HEK293 (cell line): ENCODE results near the gene NUP62.

Source experiments
- CTCF ChIA-PET: fragments of 350-600 bp; formaldehyde crosslinking; extraction: SDS; loops from one replicate; lab custom pipeline; 2021; ENCODE audit warnings: antibody characterized with exemption; lab: Yijun Ruan, JAX
- POLR2A ChIA-PET: fragments of 300-600 bp; formaldehyde crosslinking; extraction: SDS; loops from one replicate; lab custom pipeline; 2020; ENCODE audit warnings: antibody characterized with exemption, inconsistent platforms; lab: Yijun Ruan, JAX
- H3K27ac ChIP-seq: fragments of 200-500 bp; sonication (Bioruptor generic); 2 replicates; pipeline ENCODE4 v1.5.1; 2014; ENCODE audit warnings: low read depth, low read length, control low read depth, inconsistent platforms; ENCODE audit errors: extremely low read depth
- H3K36me3 ChIP-seq, 2 experiments: fragments of 200-500 bp in 1 of 2; sonication (Bioruptor generic) in 1 of 2; 1 replicate in 1 of 2; 2 replicates in 1 of 2; pipeline ENCODE4 v1.5.1; 2014 to 2017; ENCODE audit warnings: inconsistent platforms in 2 of 2, low read length in 2 of 2; ENCODE audit not compliant: control insufficient read depth in 2 of 2, insufficient read depth in 1 of 2
- H3K4me1 ChIP-seq: fragments of 200-500 bp; sonication (Bioruptor generic); 2 replicates; pipeline ENCODE4 v1.5.1; 2014; ENCODE audit warnings: mild to moderate bottlenecking, low read length, inconsistent platforms; ENCODE audit not compliant: control insufficient read depth, insufficient read depth
- H3K4me3 ChIP-seq: 2 replicates; pipeline ENCODE4 v1.5.1; 2011; ENCODE audit warnings: low read depth, mild to moderate bottlenecking, control low read depth, low read length, moderate library complexity
- H3K9me3 ChIP-seq: fragments of 200-500 bp; sonication (Bioruptor generic); 2 replicates; pipeline ENCODE4 v1.5.1; 2014; ENCODE audit warnings: low read depth, low read length, inconsistent platforms; ENCODE audit not compliant: control insufficient read depth, insufficient read depth
- KLF16 ChIP-seq: fragments of 450-650 bp; formaldehyde crosslinking; IDR thresholded peaks from 2 replicates; pipeline ENCODE4 v1.5.1; 2017; ENCODE audit warnings: missing biosample characterization, missing genetic modification characterization
- KLF7 ChIP-seq: fragments of 450-650 bp; formaldehyde crosslinking; IDR thresholded peaks from 2 replicates; pipeline ENCODE4 v1.5.1; 2016; ENCODE audit warnings: missing biosample characterization, missing genetic modification characterization, borderline replicate concordance
- PBX3 ChIP-seq: sonication (generic); formaldehyde crosslinking; IDR thresholded peaks from 2 replicates; pipeline ENCODE4 v1.8.1; 2022; ENCODE audit warnings: mild to moderate bottlenecking, moderate library complexity, missing genetic modification reagents
- SALL2 ChIP-seq: fragments of 450-650 bp; formaldehyde crosslinking; IDR thresholded peaks from 2 replicates; pipeline ENCODE4 v1.5.0; 2017; ENCODE audit warnings: missing biosample characterization, mild to moderate bottlenecking, missing genetic modification characterization, borderline replicate concordance
- SCRT2 ChIP-seq: fragments of 450-650 bp; formaldehyde crosslinking; IDR thresholded peaks from 2 replicates; pipeline ENCODE4 v1.5.1; 2016; ENCODE audit warnings: missing biosample characterization, missing genetic modification characterization
- SETDB1 ChIP-seq: IDR thresholded peaks from one replicate; pipeline ENCODE4 v1.6.1; 2017; ENCODE audit warnings: mild to moderate bottlenecking, low read length, moderate library complexity, mixed read lengths; ENCODE audit not compliant: insufficient read length
- SP7 ChIP-seq: fragments of 450-650 bp; formaldehyde crosslinking; IDR thresholded peaks from 2 replicates; pipeline ENCODE4 v1.5.1; 2016; ENCODE audit warnings: missing biosample characterization, missing genetic modification characterization
- WT1 ChIP-seq: fragments of 450-650 bp; formaldehyde crosslinking; IDR thresholded peaks from 2 replicates; pipeline ENCODE4 v1.5.1; 2016; ENCODE audit warnings: missing biosample characterization, missing genetic modification characterization
- ZBTB26 ChIP-seq: fragments of 450-650 bp; formaldehyde crosslinking; optimal IDR thresholded peaks from 2 replicates; pipeline ENCODE3; 2016; ENCODE audit warnings: missing biosample characterization, mild to moderate bottlenecking, missing genetic modification characterization
- ZBTB48 ChIP-seq: fragments of 450-650 bp; formaldehyde crosslinking; IDR thresholded peaks from 2 replicates; pipeline ENCODE4 v1.5.1; 2016; ENCODE audit warnings: missing biosample characterization, missing genetic modification characterization
- ZIC2 ChIP-seq: fragments of 450-650 bp; formaldehyde crosslinking; IDR thresholded peaks from 2 replicates; pipeline ENCODE4 v1.5.1; 2016; ENCODE audit warnings: missing biosample characterization, missing genetic modification characterization
- ZNF10 ChIP-seq: fragments of 450-650 bp; formaldehyde crosslinking; IDR thresholded peaks from 2 replicates; pipeline ENCODE4 v1.5.1; 2017; ENCODE audit warnings: missing biosample characterization, missing genetic modification characterization
- ZNF221 ChIP-seq: fragments of 450-650 bp; formaldehyde crosslinking; IDR thresholded peaks from 2 replicates; pipeline ENCODE4 v1.5.1; 2017; ENCODE audit warnings: missing biosample characterization, missing genetic modification characterization, borderline replicate concordance
- ZNF37A ChIP-seq: fragments of 450-650 bp; IDR thresholded peaks from 2 replicates; pipeline ENCODE4 v1.5.1; 2018; ENCODE audit warnings: missing biosample characterization, missing genetic modification characterization
- ZNF48 ChIP-seq: fragments of 450-650 bp; formaldehyde crosslinking; IDR thresholded peaks from 2 replicates; pipeline ENCODE4 v1.5.1; 2016; ENCODE audit warnings: missing biosample characterization, missing genetic modification characterization
- ZNF530 ChIP-seq: fragments of 450-650 bp; formaldehyde crosslinking; IDR thresholded peaks from 2 replicates; pipeline ENCODE4 v1.5.1; 2016; ENCODE audit warnings: low read depth, missing biosample characterization, missing genetic modification characterization
- ZNF623 ChIP-seq: fragments of 450-650 bp; formaldehyde crosslinking; IDR thresholded peaks from 2 replicates; pipeline ENCODE4 v1.5.1; 2016; ENCODE audit warnings: missing biosample characterization, missing genetic modification characterization
- ZSCAN16 ChIP-seq: fragments of 450-650 bp; formaldehyde crosslinking; IDR thresholded peaks from 2 replicates; pipeline ENCODE4 v1.5.1; 2016; ENCODE audit warnings: missing biosample characterization, missing genetic modification characterization
- TF ChIP-seq, protein P1 (sequence below): fragments of 450-650 bp; formaldehyde crosslinking; IDR thresholded peaks from 2 replicates; pipeline ENCODE4; 2016; ENCODE audit warnings: missing biosample characterization, missing genetic modification characterization
- TF ChIP-seq, protein P2 (sequence below): fragments of 450-650 bp; formaldehyde crosslinking; IDR thresholded peaks from 2 replicates; pipeline ENCODE4 v1.5.1; 2016; ENCODE audit warnings: missing biosample characterization, missing genetic modification characterization
- TF ChIP-seq, protein P3 (sequence below): fragments of 450-650 bp; formaldehyde crosslinking; IDR thresholded peaks from 2 replicates; pipeline ENCODE4 v1.5.1; 2016; ENCODE audit warnings: missing biosample characterization, missing genetic modification characterization

Gene NUP62

DNA sequence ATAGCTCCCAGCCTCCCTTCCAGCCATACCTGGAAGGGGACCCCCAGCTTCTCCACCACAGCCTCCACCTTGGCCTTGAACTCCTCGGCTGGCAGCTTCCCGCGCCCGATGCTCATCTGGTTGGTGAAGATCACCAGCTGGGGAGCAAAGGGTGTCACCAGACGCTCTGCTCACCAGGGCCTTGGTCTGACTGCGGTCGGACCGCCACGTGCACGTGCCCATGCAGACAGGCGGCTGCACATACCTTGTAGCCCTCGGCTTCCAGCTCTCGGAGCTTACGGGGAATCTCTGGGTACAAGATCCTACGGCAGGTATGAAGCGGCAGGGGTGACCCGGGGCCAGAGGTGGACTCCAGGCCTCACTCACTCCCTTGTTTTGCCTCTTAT is 65.4 kb downstream of the NUP62 start:
- ChIA-PET POLR2A (interaction anchor here (2.4 to 8.2 kb wide), 2 partner anchors 12 to 65 kb away, joined by 14 to 128 read pairs; partner anchors contain the start of genes ATF5, NUP62 and PTOV1), CTCF (interaction anchor here (1.3 to 1.5 kb wide), 2 partner anchors 14 to 183 kb away, joined by 3 to 4 read pairs; no protein-coding TSS in a partner anchor)
- Histone ChIP-seq H3K36me3 (peaks cover 21 to 56% of the 10 kb centered on the region in 2 experiments), H3K4me1 (peaks cover 30% of the 10 kb centered on the region), H3K9me3 (no peaks in the 10 kb centered on the region), H3K4me3 (no peak overlapping the region), H3K27ac (no peak overlapping the region)
- TF ChIP-seq ZNF48 (tag by site-specific recombination) (no peak), ZNF221 (no peak), SP7 (tag by site-specific recombination) (no peak), ZSCAN16 (tag by site-specific recombination) (no peak), SCRT2 (tag by site-specific recombination) (no peak), SALL2 (tag by site-specific recombination) (no peak), ZNF530 (tag by site-specific recombination) (no peak), PBX3 (no peak), SETDB1 (no peak), KLF7 (tag by site-specific recombination) (no peak), ZBTB26 (no peak)
- TF ChIP-seq, protein P1, sequence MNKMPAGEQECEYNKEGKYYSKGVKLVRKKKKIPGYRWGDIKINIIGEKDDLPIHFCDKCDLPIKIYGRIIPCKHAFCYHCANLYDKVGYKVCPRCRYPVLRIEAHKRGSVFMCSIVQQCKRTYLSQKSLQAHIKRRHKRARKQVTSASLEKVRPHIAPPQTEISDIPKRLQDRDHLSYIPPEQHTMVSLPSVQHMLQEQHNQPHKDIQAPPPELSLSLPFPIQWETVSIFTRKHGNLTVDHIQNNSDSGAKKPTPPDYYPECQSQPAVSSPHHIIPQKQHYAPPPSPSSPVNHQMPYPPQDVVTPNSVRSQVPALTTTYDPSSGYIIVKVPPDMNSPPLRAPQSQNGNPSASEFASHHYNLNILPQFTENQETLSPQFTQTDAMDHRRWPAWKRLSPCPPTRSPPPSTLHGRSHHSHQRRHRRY, result no peak

DNA sequence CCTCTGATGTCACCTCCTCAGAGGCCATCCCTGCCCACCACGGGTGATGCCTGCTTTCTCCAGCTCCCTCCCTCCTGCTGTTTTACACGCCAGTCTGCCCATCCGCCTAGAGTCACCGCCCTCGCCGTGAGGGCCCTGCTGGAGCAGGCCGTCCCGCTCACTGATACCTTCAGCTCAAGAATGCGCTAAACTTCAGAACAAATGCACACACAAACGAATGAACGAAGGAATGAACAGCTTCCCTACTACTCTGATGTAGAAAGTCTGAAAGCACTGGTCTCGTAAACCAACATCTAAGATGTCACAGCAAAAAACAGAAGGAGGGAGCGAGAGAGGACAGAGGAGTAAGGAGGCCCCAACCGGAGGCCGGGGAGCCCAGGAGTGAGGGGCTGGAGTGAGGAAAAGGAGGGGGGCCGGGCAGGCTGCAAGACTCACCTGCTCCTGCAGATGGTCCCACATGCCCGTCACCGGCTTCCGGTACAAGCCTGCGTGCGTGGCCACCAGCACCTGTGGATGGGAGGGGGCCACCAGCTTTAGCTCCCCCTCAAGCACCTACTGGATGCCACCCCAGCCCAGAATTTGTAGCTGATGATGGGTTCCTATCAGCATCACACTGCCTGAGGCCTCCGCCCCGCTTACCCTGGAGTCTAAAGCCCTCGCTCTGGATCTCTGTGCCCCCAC is 65.9 kb downstream of the NUP62 start:
- H3K36me3 ChIP-seq, result peaks cover 21 to 62% of the 10 kb centered on the region in 2 experiments
- ChIA-PET CTCF (interaction anchor here (0.7 to 1.5 kb wide), 5 partner anchors 13 to 182 kb away, joined by 3 to 4 read pairs (median 4); no protein-coding TSS in a partner anchor), POLR2A (interaction anchor here (1.3 to 8.2 kb wide), 3 partner anchors 11 to 66 kb away, joined by 5 to 128 read pairs (median 14); partner anchors contain the start of genes ATF5, NUP62 and PTOV1)
- peak overlapping the region; percentile 44 for H3K27ac ChIP-seq
- peaks cover 25% of the 10 kb centered on the region for H3K4me1 ChIP-seq
- no peak overlapping the region for H3K4me3 ChIP-seq
- H3K9me3 ChIP-seq, result no peaks in the 10 kb centered on the region
- TF ChIP-seq, protein P2, sequence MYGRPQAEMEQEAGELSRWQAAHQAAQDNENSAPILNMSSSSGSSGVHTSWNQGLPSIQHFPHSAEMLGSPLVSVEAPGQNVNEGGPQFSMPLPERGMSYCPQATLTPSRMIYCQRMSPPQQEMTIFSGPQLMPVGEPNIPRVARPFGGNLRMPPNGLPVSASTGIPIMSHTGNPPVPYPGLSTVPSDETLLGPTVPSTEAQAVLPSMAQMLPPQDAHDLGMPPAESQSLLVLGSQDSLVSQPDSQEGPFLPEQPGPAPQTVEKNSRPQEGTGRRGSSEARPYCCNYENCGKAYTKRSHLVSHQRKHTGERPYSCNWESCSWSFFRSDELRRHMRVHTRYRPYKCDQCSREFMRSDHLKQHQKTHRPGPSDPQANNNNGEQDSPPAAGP (tag by site-specific recombination), result 0 out of 2 replicates have a peak, but pooled peaks have one; percentile 24
- no peak for TF ChIP-seq KLF16 (tag by site-specific recombination)
- no peak for TF ChIP-seq ZBTB48 (tag by site-specific recombination)
- TF ChIP-seq, protein P3, sequence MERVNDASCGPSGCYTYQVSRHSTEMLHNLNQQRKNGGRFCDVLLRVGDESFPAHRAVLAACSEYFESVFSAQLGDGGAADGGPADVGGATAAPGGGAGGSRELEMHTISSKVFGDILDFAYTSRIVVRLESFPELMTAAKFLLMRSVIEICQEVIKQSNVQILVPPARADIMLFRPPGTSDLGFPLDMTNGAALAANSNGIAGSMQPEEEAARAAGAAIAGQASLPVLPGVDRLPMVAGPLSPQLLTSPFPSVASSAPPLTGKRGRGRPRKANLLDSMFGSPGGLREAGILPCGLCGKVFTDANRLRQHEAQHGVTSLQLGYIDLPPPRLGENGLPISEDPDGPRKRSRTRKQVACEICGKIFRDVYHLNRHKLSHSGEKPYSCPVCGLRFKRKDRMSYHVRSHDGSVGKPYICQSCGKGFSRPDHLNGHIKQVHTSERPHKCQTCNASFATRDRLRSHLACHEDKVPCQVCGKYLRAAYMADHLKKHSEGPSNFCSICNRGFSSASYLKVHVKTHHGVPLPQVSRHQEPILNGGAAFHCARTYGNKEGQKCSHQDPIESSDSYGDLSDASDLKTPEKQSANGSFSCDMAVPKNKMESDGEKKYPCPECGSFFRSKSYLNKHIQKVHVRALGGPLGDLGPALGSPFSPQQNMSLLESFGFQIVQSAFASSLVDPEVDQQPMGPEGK (tag by site-specific recombination), result peak; percentile 31; the same call in 1 of the 2 replicates
- TF ChIP-seq ZNF37A (tag by site-specific recombination), result no peak
- TF ChIP-seq ZNF10 (tag by site-specific recombination), result peak; percentile 59
- no peak for TF ChIP-seq ZNF623 (tag by site-specific recombination)
- TF ChIP-seq ZIC2 (tag by site-specific recombination), result peak; percentile 76
- TF ChIP-seq WT1 (tag by site-specific recombination), result 0 out of 2 replicates have a peak, but pooled peaks have one; percentile 25
